Stimulated activated CD8-positive, alpha-beta memory T cell treated with anti-CD3 and anti-CD28 coated beads, Interleukin-7, amount 100 ng/mL, for 48 hours (primary cell): Measurements from ENCODE around the gene DNAJB4.
A peak's percentile ranks its signal among the peaks of the same experiment; 100 is the strongest.
"Not testable (repeated sequence)": the region's sequence is repeated elsewhere in the genome, so short reads cannot be mapped to it uniquely, and the experiment has no call there.

Source experiments
- DNase-seq, 2 donors: peaks; one replicate each; pipeline ENCODE4 v3.0.0-alpha.2; 2020; ENCODE audit warnings: low read depth in 1 of 2; ENCODE audit errors: extremely low read depth in 1 of 2

The DNAJB4 gene

DNA sequence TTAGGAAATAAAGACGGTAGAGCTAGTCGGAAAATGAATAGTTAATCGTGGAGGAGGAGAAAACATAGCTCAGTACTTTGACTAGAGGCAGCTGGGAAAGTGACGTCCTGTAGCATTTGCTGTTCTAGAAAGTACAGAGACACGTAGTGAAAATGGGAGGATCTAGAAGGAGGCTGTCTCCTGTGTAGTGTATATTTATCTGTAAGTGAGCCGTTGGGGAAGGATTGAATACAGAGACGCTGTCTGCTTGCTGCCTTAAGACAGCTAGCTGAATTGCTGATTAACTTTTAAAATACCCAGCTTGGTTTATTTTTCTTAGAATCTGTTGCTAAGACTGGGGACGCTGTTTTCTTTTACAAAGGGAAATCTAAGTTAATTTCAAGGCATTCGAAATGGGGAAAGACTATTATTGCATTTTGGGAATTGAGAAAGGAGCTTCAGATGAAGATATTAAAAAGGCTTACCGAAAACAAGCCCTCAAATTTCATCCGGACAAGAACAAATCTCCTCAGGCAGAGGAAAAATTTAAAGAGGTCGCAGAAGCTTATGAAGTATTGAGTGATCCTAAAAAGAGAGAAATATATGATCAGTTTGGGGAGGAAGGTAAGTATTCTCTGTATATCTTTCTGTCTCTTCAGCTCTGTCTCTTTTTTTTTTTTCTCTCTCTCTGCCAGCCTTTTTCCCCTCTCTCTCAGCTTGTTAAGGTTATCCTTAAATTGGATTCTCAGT, at the start of gene DNAJB4:
DNAJB4 (plus strand) TSS at position 221 of the 729 bp plus-strand sequence; CDS start at position 393, 172 bp downstream.
- peak; percentile 22 to 67 for DNase-seq

DNA sequence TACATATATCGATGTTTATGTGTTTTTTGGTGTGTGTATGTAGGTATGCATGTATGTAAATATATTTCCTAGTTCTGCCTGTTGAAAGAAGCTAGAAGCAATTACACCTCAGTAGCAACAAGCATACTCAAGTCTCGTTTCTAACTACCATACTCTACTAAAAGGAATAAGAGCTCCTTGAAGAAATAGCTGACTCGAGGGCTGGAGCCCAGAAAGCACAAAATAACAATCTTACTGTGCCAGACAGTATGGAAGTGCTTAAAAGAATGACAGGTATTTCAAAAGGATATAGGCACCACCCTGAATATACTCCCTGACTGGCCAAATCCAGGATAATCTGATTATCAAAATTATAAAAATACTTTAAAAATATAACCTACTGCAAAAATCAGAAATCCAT, 49.0 kb upstream of the DNAJB4 start:
- DNase-seq = no peak

DNA sequence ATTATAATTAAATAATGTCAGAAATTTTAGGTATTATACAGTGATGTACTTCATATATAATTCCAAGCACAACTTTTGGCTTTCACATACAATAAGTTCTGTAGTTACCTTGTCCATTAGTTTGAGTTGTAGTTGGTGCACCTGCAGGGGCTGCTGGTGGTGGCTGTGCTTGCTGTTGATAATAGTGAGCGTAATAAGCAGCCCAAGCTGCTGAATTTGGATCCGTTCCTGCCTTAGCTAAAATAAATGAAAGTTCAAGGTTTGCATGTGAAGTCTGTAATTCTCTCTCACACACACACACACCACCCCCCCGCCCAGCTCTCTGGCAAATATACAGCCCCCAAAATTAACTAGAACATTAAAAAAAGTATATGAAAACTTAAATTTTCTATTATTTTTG, 48.3 kb upstream of the DNAJB4 start:
- no peak for DNase-seq

DNA sequence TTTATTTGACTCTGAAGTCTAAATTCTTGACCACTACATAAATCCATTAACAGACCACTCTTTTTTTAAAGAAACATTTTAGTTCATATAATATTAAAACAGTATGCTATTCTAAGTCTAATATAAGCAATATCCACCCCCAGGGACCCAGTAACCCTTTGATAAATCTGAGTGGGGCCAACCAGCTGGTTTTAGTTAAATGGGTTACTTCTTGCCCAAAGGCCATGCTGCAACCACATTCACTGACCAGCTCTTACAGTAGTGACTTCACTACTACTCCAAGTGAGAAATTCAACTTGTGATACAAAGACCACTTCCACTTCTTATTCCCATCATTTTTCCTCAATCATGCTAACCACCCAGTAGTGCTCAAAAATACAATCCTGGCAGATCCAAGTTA, 46.3 kb upstream of the DNAJB4 start:
- no peak for DNase-seq

DNA sequence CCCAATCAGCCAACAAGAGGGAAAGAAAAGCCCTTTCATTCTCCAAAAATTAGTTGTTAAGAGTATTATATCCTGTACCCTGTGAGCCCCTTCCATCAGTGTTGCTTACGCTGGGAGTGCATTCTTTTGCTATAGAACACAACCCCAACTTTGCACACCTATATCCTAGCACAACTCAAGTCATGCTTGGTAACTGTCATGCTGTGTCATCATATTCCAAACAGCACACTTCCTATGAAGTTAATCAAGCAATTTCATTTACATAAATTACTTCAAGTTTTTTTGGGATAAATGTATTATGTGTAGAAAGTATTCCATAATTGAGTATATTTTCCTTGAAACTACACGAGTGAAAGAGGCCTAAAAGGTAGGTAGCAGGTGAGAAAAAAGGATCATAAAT, 45.9 kb upstream of the DNAJB4 start:
- DNase-seq = no peak

DNA sequence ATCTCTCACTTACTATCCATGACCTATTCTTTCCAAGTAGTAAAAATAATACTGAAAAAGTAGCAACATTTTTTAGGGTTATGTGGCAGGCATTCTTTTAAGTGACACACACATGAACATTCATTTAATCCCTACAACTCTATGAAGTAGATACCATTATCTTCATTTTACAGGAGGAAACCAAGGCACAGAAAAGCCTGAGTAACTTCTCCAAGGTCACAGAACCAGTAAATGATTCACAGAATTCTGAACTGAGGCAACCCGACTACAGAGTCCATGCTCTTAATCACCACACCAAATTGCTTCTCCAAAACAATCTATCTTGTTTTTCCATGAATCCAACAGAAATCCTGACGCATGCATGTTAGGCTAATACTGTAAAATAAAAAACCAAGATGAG, 43.3 kb upstream of the DNAJB4 start:
- no peak for DNase-seq

DNA sequence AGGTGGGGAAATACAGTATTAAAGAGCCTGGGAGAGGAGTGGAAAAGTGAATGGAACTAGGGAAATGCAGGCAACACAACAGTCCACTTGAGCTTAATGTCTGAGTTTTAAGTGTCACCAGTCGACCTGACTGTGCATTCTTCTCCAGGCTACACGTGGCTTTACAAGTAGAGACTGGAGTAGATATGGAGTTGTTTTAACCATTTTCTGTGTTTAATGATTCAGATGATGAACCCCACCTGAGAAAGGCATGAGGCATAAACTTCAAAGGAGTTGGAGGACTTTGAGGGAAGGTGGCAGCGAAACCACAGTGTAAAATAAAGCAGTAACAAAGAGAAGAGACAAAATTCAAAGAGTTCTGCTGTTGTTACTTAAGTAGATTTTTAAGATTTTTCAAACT, 38.4 kb upstream of the DNAJB4 start:
- no peak for DNase-seq

DNA sequence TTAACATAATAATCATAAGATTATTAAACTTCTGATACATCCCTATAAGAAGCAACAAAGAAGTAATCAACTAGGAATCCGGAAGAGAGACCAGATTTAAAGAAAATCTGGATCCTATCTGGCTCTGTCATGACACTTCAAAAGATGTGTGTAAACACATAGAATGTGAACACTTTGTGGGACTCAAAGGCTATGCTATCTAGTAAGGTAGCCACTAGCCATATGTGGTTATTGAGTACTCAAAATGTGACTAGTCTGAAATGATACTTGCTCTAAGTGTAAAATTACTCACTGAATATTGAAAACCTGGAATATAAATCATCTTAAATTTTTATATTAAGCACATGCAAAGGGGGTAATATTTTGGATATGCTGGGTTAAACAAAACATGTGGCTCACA, 34.5 kb upstream of the DNAJB4 start:
- no peak for DNase-seq

DNA sequence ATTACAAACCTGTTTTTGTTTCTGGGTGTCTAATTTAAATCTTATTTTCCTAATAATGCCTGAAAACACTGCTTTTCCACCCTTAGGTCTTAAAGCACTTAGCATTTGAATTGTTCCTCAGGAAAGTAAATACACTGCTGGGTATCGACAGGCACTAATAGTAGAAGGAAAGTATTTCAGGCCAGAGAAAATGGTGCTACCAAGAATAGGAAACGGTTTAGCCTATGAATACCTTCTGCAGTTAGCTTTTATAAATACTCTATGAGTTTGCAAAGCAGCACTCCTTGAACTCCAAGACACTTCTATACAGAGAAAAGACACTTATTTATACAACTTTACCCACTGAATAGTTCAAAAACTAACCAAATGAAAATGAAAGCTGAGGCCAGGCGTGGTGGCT, 32.7 kb upstream of the DNAJB4 start:
- no peak for DNase-seq

DNA sequence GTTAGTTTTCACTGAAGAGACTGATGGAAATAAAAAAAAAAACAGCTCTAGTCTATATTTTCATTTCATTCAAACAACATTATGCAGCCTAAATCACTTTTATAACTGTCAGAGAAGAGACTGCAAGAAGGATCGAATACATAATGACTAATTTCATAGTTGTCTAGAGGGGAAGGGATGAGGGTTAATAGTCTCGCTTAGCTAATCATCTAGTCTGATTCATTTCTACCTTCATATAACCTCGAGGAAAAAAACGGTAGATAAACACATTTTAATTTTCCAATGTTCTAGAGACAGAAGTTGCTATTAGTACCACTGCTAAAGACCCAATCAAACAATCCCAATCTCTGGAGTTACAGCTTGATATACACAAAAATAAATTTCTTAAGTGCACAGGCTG, 29.4 kb upstream of the DNAJB4 start:
- DNase-seq = no peak

DNA sequence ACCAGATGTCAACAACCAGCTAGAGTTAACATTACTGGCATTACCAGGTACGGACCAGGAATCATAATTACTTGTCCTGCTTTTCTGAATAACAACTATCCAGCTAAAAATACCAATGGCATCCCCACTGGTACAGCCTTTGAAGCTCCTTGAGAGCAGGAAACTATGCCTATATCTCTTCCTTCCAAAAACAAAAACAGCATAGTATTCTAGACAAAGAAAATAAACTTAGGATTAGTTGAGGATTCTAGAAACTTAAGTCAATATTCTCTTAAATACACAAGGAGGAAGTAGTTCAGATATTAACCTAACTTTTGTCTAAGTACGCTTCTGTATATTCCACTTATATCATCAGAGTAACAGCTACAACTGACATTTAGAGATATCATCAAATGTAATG, 28.8 kb upstream of the DNAJB4 start:
- no peak for DNase-seq

DNA sequence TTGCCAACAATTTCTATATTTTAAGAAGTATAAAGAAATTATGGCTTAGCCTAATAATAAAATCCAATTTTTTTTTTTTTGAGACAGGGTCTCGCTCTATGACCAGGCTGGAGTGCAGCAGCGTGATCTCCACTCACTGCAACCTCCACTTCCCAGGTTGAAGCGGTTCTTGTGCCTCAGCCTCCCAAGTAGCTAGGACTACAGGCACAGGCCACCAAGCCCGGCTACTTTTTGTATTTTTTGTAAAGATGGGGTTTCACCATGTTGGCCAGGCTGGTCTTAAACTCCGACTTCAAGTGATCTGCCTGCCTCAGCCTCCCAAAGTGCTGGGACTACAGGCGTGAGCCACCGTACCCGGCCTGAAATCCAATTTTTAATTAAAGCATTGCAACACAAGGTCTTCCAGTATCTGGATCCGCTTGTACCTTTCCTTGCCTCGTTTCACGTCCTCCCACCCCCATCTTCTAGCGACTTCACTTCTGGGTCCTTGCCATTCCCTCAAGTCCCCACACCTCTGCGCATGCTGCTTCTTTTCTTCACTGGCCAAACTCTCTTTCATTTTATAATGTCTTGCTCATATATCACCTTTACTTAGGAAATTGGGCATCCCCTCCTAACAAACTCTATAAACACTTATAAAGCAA, 28.2 kb upstream of the DNAJB4 start:
- no peak for DNase-seq

DNA sequence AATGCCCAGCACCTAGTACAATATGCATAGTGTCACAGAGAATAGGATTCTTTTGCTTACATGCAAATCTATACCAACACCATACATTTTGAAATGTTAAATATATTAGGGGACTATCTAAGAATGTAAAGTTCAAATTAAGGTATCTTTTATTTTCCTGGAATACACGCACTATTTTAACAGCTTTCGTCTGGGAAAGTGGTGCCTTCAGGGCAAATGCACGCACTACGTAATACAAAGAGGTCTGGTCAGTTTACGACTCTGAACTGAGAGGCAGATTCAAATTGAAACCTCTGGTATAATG, 26.8 kb upstream of the DNAJB4 start:
- DNase-seq = no peak

DNA sequence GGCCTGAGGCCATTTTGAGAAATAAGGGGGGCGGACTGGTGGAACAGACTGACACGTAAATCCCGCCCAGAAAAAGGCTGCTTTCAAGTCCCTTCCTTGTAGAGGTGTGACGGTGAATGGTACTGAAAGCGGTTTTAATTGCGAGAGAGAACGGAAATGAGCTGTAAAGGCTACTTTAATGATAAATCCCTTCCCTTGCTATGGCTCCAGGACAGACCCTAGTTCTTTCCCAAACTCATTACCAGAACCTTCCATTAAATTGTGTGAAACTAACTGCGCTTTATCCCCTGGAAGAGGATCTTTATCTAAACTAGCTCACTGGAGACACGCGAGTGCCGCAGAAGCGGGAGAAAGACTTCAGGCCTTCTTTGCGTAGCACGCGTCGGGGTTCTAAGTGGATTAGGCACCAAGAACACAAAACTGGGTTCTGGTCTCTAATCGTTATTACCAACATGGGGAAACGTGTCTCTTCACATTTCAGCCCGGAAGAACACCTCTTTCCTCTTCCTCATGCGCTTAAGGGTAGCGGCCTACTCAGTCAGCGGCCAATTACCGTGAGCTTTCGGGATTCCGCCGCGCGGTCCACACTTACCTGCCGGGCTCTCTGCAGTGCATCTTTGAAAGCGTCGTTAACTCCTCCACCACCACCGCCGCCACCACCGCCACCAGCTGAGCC, 26.3 kb upstream of the DNAJB4 start:
- peak in 1 of 2 donors; percentile 84 for DNase-seq

DNA sequence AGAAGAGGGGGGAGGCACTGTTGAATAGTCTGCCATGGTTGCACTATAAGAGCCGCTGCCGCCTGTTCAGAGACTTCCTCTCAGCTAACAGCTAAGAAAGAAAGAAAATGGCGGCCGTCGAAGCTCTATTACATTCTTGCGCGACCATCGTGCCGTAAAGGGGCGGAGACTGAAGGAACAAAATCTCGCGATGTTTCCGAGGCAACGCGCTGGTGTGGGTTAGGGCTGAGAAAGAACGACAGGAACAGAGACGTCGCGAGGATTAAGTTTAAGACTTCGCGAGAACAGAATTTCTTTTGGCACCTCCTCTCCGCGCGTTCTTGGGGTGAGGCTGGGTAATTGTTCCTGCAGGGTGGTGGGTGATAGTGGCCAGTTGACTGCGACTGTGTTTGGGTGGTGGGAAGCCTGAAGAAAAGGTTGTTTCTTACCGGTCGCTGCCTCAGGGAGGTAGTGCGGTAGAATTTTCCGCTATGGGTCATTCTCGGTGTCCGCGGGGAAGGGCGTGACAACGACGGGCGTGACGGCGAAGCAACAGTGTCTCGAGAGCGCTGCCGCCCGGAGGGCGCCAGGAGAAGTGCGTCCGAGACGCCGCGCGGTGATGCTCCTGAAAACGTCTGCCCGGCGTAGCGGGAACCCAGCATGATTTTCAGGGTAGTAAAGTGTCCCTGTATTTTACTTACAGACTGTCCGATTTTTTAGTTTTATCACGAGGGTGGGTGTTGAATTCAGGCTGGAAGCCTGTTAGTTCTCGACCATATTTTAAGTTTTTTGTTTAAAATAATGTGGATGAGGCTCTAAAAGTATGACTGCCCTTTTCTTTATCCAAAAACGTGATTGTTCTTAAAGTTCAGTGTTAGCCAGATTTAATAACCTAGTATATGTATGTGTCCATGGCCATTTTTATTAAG, 25.5 kb upstream of the DNAJB4 start, which contains the start of gene FUBP1:
FUBP1 (minus strand) TSS at position 104 of the 908 bp plus-strand sequence; CDS start at position 36, 68 bp downstream.
- DNase-seq = peak; percentile 83 to 91

DNA sequence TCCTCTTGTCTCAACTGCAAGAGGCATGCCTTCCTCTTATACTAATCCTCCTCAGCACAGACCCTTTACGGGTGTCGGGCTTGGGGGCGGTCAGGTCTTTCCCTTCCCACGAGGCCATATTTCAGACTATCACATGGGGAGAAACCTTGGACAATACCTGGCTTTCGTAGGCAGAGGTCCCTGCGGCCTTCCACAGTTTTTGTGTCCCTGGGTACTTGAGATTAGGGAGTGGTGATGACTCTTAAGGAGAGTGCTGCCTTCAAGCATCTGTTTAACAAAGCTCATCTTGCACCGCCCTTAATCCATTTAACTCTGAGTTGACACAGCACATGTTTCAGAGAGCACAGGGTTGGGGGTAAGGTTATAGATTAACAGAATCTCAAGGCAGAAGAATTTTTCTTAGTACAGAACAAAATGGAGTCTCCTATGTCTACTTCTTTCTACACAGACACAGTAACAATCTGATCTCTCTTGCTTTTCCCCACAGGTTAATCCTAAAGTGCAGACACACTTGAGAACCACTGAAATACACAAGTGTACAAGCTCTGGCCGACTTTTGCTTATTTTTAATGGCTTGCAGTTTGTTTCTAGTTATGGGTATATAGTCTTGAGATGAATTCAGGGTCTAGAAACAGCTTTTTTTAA, 21.3 kb upstream of the DNAJB4 start:
- DNase-seq = not testable (repeated sequence)

DNA sequence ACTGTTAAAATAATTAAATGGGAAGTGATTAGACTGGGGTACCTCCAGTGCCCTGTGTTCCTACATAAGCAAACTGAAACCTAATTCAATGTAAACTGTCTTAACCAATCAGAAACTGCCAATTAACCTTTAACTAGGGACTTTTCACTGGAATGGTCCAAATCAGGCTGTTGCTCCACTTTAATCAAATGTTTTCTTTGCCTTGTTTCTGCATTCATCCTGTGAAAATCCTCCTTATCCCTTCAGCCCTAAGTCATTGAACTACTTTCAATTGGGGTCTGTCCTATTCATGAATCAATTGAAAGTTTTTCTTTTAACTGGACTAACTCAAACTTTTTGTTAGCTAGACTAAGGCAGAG, 20.8 kb upstream of the DNAJB4 start:
- no peak for DNase-seq

DNA sequence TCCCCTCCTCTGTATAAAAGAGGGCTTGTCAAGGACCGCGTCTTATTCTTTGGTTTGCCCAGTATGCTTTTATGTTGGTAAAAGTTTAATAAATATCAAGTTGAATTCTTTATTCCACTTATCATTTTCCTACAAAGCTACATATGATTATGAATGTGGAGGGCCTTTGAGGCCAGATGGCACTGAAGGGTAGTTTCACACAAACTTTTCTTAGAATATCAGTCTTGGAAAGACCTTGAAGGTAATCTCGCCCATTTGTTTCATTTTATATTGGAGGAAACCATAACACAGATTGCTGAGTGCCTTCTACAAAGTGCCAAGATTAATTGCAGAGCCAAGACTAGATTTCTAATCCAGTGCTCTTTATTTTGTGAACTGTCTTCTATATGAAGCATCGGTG, 20.1 kb upstream of the DNAJB4 start:
- no peak for DNase-seq

DNA sequence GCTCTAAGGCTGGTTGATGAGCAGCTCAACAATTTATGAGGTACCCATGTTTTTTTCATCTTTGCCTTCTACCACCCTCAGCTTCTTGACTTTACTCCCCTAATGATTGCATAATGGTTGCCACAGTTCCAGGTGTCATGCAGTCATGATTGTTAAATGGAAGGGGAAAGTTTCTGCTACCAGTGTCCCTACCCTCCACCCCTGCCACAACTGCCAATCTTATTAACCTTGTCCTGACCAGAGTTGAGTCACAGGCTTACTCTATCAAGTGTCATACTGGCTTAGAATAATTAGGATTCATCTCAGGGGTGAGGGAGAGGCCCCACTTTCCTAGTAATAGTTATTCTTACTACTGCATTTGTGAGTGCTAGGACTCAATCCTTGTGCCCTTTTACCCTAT, 17.9 kb upstream of the DNAJB4 start:
- no peak for DNase-seq

DNA sequence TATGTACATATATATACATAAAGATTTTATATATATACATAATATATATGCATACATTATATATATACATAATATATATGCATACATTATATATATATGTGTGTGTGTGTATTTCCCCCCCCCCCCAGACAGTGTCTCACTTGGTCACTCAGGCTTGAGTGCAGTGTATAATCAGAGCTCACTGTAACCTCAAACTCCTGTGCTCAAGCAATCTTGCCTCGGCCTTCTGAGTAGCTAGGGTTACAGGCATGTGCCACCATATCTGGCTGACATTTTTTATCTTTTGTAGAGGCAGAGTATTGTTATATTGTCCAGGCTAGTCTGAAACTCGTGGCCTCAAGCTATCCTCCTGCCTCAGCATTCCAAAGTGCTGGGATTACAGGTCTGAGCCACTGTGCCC, 16.8 kb upstream of the DNAJB4 start:
- DNase-seq = no peak

DNA sequence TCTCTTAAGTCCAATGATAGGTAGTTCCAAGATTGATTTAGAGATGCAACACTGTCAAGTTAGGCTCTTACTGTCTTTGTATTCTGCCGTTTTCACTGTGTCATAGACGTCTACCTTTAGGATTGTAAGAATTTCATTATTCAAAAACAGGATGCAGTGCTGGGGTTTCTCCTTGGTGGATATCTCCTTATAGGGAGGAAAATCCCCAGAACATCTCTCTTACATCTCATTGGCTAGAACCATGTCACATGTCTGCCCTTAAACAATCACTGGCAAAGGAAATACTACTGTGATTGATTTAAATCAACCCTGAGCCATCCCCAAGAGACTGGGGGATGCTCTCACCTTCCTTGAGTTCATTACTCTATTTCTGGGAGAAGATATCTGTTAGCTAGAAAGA, 15.0 kb upstream of the DNAJB4 start:
- DNase-seq = no peak
